GM19438 (cell line): Measurements from ENCODE around the gene ACTL9.
"Not testable (repeated sequence)": the region's sequence is repeated elsewhere in the genome, so short reads cannot be mapped to it uniquely, and the experiment has no call there.

ENCODE experiments used
- ATAC-seq: cut with Tn5 transposase; IDR thresholded peaks from one replicate; pipeline ENCODE4 v1.9.1; 2021; ENCODE audit warnings: low read depth; ENCODE audit not compliant: unreplicated experiment

Gene ACTL9

GRCh38 chr19:8698433-8699063 lies at the start of gene ACTL9:
Gene ACTL9 (minus strand): TSS chr19:8698795. CDS start chr19:8698701, 94 bp downstream.
- no peak for ATAC-seq

- ATAC-seq = not testable (repeated sequence)
Observed at GRCh38 chr19:8739291-8740065, 40.9 kb upstream of the ACTL9 start.

DNA sequence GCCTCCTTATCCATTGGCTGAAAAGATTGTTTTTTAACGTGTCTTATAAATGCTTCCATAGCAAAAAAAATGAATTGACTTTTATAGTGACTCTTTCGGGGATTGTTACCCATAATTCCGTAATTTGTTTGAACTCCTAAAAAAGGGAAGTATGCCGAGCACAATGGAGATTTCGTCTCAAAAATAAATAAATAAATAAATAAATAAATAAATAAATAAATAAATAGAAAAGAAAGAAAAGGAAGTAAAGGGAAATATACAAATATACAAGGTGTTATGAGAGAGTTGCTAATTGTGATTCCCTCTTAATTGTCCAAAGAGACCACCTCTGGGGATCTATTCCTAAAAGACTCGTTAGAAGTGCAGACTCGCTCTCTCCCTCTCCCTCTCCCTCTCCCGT lies 39.8 kb upstream of the ACTL9 start:
- ATAC-seq = no peak

DNA sequence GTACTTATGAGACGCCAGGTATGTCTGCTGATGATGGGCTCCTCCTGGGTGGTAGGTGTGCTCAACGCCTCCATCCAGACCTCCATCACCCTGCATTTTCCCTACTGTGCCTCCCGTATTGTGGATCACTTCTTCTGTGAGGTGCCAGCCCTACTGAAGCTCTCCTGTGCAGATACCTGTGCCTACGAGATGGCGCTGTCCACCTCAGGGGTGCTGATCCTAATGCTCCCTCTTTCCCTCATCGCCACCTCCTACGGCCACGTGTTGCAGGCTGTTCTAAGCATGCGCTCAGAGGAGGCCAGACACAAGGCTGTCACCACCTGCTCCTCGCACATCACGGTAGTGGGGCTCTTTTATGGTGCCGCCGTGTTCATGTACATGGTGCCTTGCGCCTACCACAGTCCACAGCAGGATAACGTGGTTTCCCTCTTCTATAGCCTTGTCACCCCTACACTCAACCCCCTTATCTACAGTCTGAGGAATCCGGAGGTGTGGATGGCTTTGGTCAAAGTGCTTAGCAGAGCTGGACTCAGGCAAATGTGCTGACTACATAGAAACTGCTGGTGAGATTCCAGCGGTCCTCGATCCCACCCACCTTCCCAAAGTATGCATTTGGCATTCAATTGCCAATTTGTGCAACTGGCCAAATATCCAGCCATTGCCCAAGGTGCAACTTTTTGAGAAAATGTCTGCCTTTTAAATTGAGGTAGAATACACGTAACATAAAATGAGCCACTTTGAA lies 33.0 kb upstream of the ACTL9 start:
- ATAC-seq = no peak

DNA sequence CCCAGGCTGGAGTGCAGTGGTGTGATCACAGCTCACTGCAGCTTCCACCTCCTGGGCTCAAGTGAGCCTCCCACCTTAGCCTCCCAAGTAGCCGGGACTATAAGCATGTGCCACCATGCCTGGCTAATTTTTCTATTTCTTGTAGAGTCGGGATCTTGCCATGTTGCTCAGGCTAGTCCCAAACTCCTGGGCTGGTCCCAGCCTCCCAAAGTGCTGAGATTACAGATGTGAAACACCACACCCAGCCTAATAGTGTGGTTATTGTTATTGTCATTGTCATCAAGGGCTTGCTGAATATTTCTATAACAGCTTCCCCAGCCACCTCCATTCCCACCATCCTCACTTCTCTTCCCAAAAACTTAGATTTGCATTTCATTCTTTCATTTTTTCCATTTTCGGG lies 25.7 kb upstream of the ACTL9 start:
- no peak for ATAC-seq

DNA sequence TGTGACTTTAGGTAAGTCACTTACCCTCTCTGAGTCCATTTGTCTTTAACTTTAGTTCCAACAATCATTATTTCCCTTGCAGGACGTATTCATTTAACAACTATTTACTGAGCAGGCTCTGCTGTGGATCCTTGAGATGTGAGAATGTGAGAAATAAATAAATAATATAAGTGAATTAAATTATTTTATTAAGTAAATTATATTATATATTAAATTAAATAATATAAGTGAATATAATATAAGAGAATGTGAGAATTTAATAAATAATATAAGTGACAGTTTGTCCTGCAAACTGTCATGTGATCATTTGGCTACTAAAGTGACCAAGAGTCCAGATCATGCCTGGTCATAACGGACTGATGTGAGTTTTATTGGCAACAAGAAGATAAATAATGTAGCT lies 23.4 kb upstream of the ACTL9 start:
- no peak for ATAC-seq

GRCh38 chr19:8721334-8721733 lies 22.7 kb upstream of the ACTL9 start, which contains the start of gene OR2Z1:
Gene OR2Z1 (plus strand): TSS chr19:8721634. CDS start chr19:8731029, 9,395 bp downstream.
- no peak for ATAC-seq

- ATAC-seq = not testable (repeated sequence)
Observed at GRCh38 chr19:8710337-8710736, 11.7 kb upstream of the ACTL9 start.

GRCh38 chr19:8705742-8706141 lies 7.1 kb upstream of the ACTL9 start:
- no peak for ATAC-seq

- ATAC-seq = not testable (repeated sequence)
Observed at GRCh38 chr19:8705304-8705703, 6.7 kb upstream of the ACTL9 start.

DNA sequence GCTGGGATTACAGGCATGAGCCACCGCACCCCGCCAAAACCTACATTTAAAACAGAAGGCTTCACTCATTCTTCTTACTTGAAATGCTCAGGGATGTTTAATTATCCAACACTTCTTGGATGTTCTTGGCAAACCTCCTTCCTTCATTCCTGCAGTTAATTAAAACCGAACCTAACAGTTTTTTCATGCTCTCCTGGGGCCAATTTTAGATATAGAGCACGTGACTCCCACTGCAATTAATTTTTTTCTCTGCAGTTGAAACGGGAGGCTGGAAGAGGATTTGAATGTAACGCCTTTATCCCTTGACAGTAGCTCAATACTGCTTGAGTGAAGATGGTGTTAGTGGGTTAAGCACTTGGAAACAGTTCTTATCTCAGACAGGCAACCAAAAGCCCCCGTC lies 4.6 kb upstream of the ACTL9 start:
- no peak for ATAC-seq

GRCh38 chr19:8702350-8702749 lies 3.8 kb upstream of the ACTL9 start:
- no peak for ATAC-seq

DNA sequence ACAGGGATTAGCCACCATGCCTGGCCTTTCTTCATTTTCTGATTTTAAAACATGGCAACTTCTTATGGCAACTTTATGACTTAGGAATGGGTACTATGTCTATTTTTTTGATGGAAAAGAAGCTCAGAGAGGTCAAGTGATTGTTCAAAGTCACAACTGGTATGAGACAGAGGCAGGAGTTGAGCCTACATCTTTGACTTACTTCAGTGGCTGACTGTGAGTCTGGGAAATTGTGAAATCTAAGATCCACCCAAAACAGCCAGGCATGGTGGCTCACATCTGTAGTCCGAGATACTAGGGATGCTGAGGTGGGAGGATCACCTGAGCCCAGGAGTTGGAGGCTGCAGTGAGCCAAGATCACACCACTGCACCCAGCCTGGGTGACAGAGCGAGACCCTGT lies 2.4 kb upstream of the ACTL9 start:
- no peak for ATAC-seq

DNA sequence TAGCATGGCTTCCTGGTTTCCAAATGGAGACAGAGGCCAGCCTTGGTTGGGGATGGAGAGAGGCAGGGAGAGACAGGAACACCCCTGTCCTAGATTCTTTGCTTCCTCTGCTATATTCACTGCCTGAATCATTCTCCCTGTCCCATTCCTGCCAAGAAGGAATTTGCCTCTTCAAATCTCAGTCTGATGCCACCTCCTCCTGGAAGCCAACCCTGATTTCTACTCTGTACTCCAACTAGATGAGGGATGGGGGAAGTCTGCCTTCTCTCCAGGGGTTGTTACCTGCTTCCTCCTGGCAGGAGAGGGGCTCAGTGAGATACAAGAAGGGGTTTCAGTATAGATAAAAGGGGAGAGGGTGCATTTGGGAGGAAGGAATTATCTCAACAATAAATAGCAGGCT lies 1.3 kb upstream of the ACTL9 start:
- no peak for ATAC-seq

DNA sequence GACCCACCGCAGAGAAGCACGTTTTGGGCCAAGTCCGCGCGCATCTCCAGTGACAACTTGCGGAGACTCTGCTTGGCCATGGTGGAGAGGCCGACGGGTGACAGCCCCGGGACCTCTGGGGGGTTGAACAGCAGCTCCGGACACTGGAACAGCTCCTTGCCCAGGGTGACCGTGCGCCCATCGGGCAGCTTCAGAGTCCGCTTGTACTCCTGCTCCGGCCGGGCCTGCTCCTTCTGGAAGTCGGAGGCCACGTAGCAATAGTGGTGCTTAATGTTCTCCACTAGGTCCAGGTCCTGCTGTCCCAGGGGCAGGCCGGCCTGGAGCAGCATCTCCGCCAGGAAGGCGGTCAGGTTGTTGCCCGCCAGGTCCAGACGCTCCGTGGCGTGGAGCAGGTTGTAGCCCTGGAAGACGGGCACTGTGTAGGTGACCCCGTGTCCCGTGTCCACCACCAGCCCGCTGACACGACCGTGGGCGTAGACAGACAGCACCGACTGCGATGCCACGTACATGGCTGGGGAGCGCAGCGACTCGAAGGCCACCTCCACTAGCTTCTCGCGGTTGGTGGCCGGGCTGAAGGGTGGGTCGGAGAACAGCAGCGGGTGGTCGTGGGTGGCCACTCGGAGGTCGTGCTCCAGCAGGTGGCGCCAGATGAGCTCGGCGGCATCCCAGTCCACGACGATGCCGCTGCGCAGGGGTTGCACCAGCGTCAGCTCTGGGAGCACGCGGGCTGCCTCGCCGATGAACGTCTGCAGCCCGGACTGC lies 743 bp downstream of the ACTL9 start:
- ATAC-seq = no peak

GRCh38 chr19:8696993-8697392 lies 1.6 kb downstream of the ACTL9 start:
- ATAC-seq = no peak

- no peak for ATAC-seq
Observed at GRCh38 chr19:8695911-8696310, 2.7 kb downstream of the ACTL9 start.

- no peak for ATAC-seq
Observed at GRCh38 chr19:8695501-8695900, 3.1 kb downstream of the ACTL9 start.

GRCh38 chr19:8690753-8691539 lies 7.6 kb downstream of the ACTL9 start:
- ATAC-seq = no peak

DNA sequence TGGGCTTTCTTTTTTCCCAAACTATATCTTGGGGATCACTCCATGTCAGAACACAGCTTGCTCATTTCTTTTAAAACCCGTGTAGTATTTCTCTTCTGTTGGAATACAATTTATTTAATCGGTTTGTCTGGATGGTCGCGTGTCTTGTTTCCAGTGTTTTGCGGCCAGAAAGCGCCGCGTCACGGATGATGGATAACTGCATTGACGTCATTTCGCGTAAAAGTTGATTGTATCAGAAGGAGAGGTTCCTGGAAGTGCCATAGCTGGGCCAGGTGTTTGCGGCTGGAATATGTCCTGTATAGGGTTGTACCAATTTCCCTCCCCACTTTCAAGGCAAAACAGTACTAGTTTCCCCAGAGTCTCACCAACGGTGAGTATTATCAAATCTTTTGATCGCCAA lies 9.7 kb downstream of the ACTL9 start:
- ATAC-seq = no peak
